Ovary (tissue), 9 donors: ENCODE data around the gene GABRG3. TPM values are rescaled to one million over a fixed set of nuclear protein-coding genes. Genes with fewer than 3 reads are reported as not detected.

Experiments
- DNase-seq, 5 donors: peaks; one replicate each; pipeline ENCODE4 v3.0.0-alpha.2; 2019 to 2020
- H3K27ac ChIP-seq, 2 donors: fragments of 200-600 bp; one replicate each; pipeline versions ENCODE4 v1.5.1 to v1.8.0; 2019 to 2022
- H3K27me3 ChIP-seq: fragments of 200-600 bp; one replicate; pipeline ENCODE4 v1.8.0; 2022
- H3K36me3 ChIP-seq: fragments of 200-600 bp; sonication (generic); one replicate; pipeline ENCODE4 v1.5.1; 2019
- H3K4me1 ChIP-seq: one replicate; pipeline ENCODE4 v1.8.1; 2013; ENCODE audit warnings: mild to moderate bottlenecking, moderate library complexity; ENCODE audit not compliant: insufficient read depth
- H3K4me3 ChIP-seq: fragments of 200-600 bp; sonication (generic); one replicate; pipeline ENCODE4 v1.5.1; 2017
- H3K9me3 ChIP-seq, 2 donors: fragments of 200-600 bp in 1 of 2; sonication (generic) in 1 of 2; one replicate each; pipeline versions ENCODE4 v1.5.1 to v1.8.1; 2013 to 2019; ENCODE audit warnings: mild to moderate bottlenecking in 1 of 2, moderate library complexity in 1 of 2
- EP300 ChIP-seq: sonication (generic); formaldehyde crosslinking; IDR thresholded peaks from one replicate; pipeline ENCODE4 v1.6.1; 2017; ENCODE audit warnings: antibody characterized with exemption
- POLR2A ChIP-seq: fragments of 450-650 bp; IDR thresholded peaks from one replicate; pipeline ENCODE4 v1.6.1; 2017; ENCODE audit warnings: antibody characterized with exemption, mild to moderate bottlenecking, moderate library complexity
- WGBS, 3 donors: extraction: QIAGEN DNeasy Blood & Tissue Kit in 1 of 3; methylation state at CpG; one replicate each; pipeline versions ENCODE4 v1.1.5 to v1.1.7; 2013 to 2017; 5-methylcytosine and 5-hydroxymethylcytosine counted together
- intact Hi-C, 4 donors: fragments of 100-400 bp; cut with DNase I; formaldehyde crosslinking; loops; one replicate each; pipeline versions ENCODE4 v1.11.0 to v1.15.1; 2022 to 2023
- polyA plus RNA-seq, 2 donors: library from polyadenylated mRNA; stranded (reverse); fragments of 200-250 nt in 1 of 2; fragments of 350-450 nt in 1 of 2; fragmentation: Illumina TruSeq in 1 of 2; extraction: RNeasy Lipid Tissue Mini Kit (QIAGEN cat#74804) in 1 of 2; gene quantifications; one replicate each; pipeline ENCODE4 v1.2.3, GENCODE V29; 2013 to 2014
- total RNA-seq, 7 donors: library from RNA; depleted of rRNA in 2 of 7; stranded (reverse); fragments of >200 nt in 2 of 7; fragmentation: NEBNext Ultra II Directional in 3 of 7; extraction: Animal tissue kit (Norgen Biotek cat#: 25700) in 3 of 7; gene quantifications; one replicate each; pipeline versions ENCODE4 v1.1.0 to v1.2.4, GENCODE V29; 2016 to 2023
- TF ChIP-seq, protein P1 (sequence below), 3 donors: fragments of 450-650 bp in 2 of 3; fragments of 200-600 bp in 1 of 3; IDR thresholded peaks; one replicate each; pipeline versions ENCODE4 v1.5.1 to v1.8.0; 2016 to 2022; ENCODE audit warnings: antibody characterized with exemption in 3 of 3, mild to moderate bottlenecking in 1 of 3
- donor health status: DM: no; HTN: no; CAD: no; lungs with moderate emphysema.
- donor health status: DM: no; HTN: no; CAD: no.
- donor health status: Bipolar disorder and iron deficiency.
- donor health status: DM: yes; HTN: yes; CAD: no.
- donor health status: DM: no; HTN: no; CAD: no.
- donor health status: DM: yes; HTN: yes; CAD: no.

Gene GABRG3
- total and polyA plus RNA-seq, 9 donors, result 0.01 to 0.18 (median 0.13) TPM; not detected in 6

DNA sequence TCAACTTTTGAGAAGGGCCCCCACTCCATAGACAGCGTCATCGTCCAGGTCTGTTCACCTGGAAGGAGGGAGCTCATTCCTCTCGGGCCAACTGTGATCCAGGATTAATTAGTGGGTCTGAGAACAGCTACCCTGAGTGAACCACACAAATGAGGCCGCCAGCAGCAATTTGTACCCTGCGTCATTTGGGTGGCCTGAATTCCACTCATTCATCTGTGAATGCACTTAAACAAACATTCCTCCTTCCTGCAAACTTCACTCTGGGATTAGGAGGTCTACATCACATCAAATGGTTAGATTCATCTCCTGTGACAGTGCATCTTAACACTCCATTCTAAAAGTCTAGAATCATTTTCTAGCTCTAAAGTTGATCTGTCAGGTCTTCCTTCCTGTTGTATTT is 201.8 kb downstream of the GABRG3 start:
- intact Hi-C loops, result no loop called here
- DNase-seq, result no peak
- Histone ChIP-seq H3K9me3 (no peaks in the 10 kb centered on the region), H3K4me3 (no peak overlapping the region), H3K4me1 (no peaks in the 10 kb centered on the region), H3K36me3 (no peaks in the 10 kb centered on the region), H3K27ac (no peak overlapping the region), H3K27me3 (no peaks in the 10 kb centered on the region)
- TF ChIP-seq, protein P1, sequence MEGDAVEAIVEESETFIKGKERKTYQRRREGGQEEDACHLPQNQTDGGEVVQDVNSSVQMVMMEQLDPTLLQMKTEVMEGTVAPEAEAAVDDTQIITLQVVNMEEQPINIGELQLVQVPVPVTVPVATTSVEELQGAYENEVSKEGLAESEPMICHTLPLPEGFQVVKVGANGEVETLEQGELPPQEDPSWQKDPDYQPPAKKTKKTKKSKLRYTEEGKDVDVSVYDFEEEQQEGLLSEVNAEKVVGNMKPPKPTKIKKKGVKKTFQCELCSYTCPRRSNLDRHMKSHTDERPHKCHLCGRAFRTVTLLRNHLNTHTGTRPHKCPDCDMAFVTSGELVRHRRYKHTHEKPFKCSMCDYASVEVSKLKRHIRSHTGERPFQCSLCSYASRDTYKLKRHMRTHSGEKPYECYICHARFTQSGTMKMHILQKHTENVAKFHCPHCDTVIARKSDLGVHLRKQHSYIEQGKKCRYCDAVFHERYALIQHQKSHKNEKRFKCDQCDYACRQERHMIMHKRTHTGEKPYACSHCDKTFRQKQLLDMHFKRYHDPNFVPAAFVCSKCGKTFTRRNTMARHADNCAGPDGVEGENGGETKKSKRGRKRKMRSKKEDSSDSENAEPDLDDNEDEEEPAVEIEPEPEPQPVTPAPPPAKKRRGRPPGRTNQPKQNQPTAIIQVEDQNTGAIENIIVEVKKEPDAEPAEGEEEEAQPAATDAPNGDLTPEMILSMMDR (IDR thresholded peaks at IDR 0.05), result no peak
- no peak for TF ChIP-seq POLR2A
- TF ChIP-seq EP300, result no peak
- WGBS, 3 donors, result 68 to 79% (median 74%) methylated on average over 5 of the region's 5 CpGs

DNA sequence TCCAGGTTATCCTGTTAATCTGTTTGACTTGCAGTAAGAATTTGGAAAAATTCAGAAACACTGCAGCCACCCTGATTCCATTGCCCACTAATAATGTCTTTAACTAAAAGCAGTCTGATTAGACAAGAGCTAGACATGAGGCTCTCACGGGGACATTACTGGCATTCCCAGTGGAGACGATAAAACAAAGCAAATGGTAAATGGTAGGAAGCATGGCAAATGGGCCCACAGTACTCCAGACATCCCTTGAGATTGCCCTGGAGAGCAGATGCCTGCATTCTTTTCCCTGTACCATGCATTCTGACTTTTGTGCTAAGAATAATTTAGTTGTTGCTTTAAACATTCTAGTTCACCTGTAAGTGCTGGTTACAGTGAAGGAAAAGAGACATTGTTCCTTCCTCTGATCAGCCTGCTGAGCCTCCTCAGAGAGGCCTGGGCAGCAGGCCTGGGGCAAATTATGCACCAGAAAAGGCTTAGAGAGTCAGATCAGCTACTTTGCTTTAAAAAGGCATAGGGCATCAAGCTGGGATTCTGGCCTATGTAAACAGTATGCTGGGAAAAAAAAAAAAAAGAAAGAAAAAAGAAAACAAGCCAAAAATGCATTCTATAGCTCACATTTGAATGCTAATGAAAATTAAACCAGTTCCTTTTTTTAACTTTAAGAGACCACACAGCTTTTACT is 204.6 kb downstream of the GABRG3 start:
- no peak for TF ChIP-seq POLR2A
- TF ChIP-seq EP300, result no peak
- TF ChIP-seq, protein P1 (IDR thresholded peaks at IDR 0.05), result no peak
- Histone ChIP-seq H3K27me3 (no peaks in the 10 kb centered on the region), H3K27ac (no peak overlapping the region), H3K36me3 (no peaks in the 10 kb centered on the region), H3K4me3 (no peak overlapping the region), H3K9me3 (no peaks in the 10 kb centered on the region), H3K4me1 (no peaks in the 10 kb centered on the region)
- DNase-seq, result no peak
- 72 to 84% (median 73%) methylated on average over 2 of the region's 2 CpGs for WGBS, 3 donors
- intact Hi-C loops, result no loop called here

DNA sequence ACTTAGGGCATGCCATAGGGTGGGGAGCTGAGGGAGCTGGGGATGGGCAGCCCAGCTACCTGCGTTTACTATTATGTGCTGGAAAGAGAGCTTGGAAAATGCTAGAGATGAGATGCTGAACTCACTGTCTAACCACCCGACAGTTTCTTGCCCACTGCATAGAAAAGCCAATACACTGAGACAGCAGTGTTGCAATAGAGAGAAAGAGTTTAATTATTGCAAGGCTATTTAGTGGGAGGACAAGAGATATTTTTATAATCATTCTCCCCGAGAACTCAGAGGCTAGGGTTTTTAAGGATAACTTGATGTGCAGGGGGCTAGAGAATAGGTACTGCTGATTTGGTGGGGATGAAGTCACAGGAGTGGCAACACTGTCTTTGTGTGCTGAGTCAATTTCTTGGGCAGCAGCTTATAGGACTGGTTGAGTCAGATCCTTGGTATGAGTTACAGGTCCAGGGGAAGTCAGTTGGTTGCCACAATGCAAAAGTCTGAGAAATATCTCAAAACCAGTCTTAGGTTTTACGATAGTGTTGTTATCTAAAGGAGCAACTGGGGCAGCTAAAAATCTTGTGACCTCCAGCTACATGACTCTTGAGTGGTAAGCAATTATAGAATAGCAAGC is 205.9 kb downstream of the GABRG3 start:
- H3K36me3 ChIP-seq, result no peaks in the 10 kb centered on the region
- H3K4me1 ChIP-seq, result no peaks in the 10 kb centered on the region
- 80 to 87% (median 87%) methylated on average over 4 of the region's 4 CpGs for WGBS, 3 donors
- no peaks in the 10 kb centered on the region for H3K9me3 ChIP-seq
- H3K4me3 ChIP-seq, result no peak overlapping the region
- H3K27me3 ChIP-seq, result no peaks in the 10 kb centered on the region
- DNase-seq, result no peak
- TF ChIP-seq POLR2A, result no peak
- TF ChIP-seq, protein P1 (IDR thresholded peaks at IDR 0.05), result no peak
- no peak for TF ChIP-seq EP300
- intact Hi-C loops, result no loop called here
- H3K27ac ChIP-seq, result no peak overlapping the region

DNA sequence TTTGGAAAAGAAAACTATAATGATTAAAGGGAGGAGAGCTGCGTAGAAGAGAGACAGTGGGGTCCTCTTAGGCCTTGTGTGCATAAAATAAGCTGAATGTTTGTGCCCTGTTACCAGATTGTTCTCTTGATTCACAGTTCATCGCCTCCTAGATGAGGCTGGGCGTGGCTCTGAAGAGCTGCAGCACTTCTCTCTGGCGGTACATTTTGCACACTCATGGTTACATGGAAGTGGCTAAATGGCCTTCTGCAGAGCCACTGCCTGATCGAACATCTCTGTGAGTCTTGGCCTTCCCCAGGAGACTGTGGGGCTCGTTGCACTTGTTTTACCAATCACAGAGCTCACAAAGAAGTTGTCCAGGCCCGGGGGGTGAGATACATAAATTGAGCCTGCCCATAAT is 208.8 kb downstream of the GABRG3 start:
- H3K27me3 ChIP-seq, result no peaks in the 10 kb centered on the region
- DNase-seq, result no peak
- intact Hi-C loops, result no loop called here
- 72 to 83% (median 75%) methylated on average over 7 of the region's 7 CpGs for WGBS, 3 donors
- H3K27ac ChIP-seq, result no peak overlapping the region
- TF ChIP-seq POLR2A (no peak), EP300 (no peak)
- TF ChIP-seq, protein P1 (IDR thresholded peaks at IDR 0.05), result no peak
- H3K4me3 ChIP-seq, result no peak overlapping the region
- H3K9me3 ChIP-seq, result no peaks in the 10 kb centered on the region
- no peaks in the 10 kb centered on the region for H3K4me1 ChIP-seq
- H3K36me3 ChIP-seq, result no peaks in the 10 kb centered on the region
